ENCODE results near the gene TNFRSF1B.

TNFRSF1B gene

DNA sequence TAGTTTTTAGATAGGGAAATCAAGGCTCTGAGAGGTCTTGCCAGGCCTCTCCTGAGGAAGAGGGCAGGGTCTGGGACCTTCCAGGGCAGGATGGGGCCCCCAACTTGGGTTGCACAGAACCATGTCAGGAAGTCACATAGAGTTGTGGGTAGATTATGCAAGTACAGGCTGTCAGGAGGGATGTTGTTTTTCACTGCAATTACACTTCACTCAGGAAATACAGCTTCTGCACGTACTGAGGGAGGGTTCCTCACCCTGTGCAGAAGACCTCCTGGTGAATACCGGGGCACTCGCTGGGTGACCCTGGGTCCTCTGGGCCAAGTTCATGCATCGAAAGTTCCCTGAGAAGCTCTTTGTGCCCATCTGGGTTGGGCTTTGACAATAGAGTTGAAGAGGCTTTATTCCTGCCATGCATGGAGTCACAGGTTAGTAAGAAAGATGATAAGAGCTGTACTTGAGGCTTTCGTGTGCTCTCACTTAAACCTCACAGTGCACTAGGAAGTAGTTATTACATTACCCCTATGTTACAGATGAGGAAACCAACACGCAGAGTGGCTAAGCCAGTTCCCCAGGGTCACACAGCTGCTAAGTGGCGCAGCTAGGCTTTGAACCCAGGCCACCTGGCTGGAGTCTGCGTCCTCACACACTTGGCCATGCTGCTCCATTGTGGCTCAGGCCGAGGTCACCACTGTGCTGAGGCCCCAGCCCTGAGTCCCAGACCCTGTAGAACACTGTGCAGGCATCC lies 16.2 kb upstream of the TNFRSF1B start:
- Histone ChIP-seq H3K4me3 (ENCODE audit: severe bottlenecking) (no peak overlapping the region), H3K27ac (ENCODE audit: poor library complexity, severe bottlenecking) (no peak overlapping the region), H3K27me3 (ENCODE audit: insufficient read depth, poor library complexity, severe bottlenecking) (no peaks in the 10 kb centered on the region), H3K36me3 (ENCODE audit: low read depth) (no peaks in the 10 kb centered on the region), H3K9me3 (ENCODE audit: severe bottlenecking) (no peaks in the 10 kb centered on the region), H3K4me1 (ENCODE audit: insufficient read depth, poor library complexity, severe bottlenecking) (no peaks in the 10 kb centered on the region)
- no peak for TF ChIP-seq CTCF (IDR thresholded peaks at IDR 0.05; ENCODE audit: poor library complexity, severe bottlenecking)
- DNase-seq (ENCODE audit: low spot score) (no peak), ATAC-seq (ENCODE audit: low read depth) (no peak)

DNA sequence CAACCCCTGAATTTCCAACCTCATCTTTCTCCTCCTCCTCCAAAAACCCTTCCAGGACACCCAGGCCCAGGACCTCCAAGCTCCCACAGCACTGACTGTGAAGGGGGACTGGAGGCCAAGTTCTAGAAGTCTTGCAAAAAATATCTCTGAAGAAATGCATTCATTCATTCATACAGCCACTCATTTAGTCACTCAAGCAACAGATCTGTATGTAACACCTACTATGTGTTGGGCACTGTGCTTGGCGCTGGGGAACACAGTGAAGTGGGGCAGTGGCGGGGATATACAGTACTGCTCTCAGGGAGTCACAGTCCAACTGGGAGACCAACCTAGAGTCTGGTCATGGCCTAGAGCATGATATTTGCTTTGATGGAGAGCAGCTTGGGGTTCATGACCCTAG lies 15.3 kb upstream of the TNFRSF1B start:
- DNase-seq (ENCODE audit: low spot score) (no peak), ATAC-seq (ENCODE audit: low read depth) (no peak)
- H3K27me3 ChIP-seq (ENCODE audit: insufficient read depth, poor library complexity, severe bottlenecking), result no peaks in the 10 kb centered on the region
- H3K4me3 ChIP-seq (ENCODE audit: severe bottlenecking), result no peak overlapping the region
- no peaks in the 10 kb centered on the region for H3K4me1 ChIP-seq (ENCODE audit: insufficient read depth, poor library complexity, severe bottlenecking)
- TF ChIP-seq CTCF (IDR thresholded peaks at IDR 0.05; ENCODE audit: poor library complexity, severe bottlenecking), result no peak
- H3K36me3 ChIP-seq (ENCODE audit: low read depth), result no peaks in the 10 kb centered on the region
- H3K9me3 ChIP-seq (ENCODE audit: severe bottlenecking), result no peaks in the 10 kb centered on the region
- no peak overlapping the region for H3K27ac ChIP-seq (ENCODE audit: poor library complexity, severe bottlenecking)

GRCh38 chr1:12152113-12152891 lies 14.5 kb upstream of the TNFRSF1B start:
- Histone ChIP-seq H3K4me3 (ENCODE audit: severe bottlenecking) (no peak overlapping the region), H3K4me1 (ENCODE audit: insufficient read depth, poor library complexity, severe bottlenecking) (peaks cover 2% of the 10 kb centered on the region), H3K27me3 (ENCODE audit: insufficient read depth, poor library complexity, severe bottlenecking) (no peaks in the 10 kb centered on the region), H3K27ac (ENCODE audit: poor library complexity, severe bottlenecking) (no peak overlapping the region), H3K9me3 (ENCODE audit: severe bottlenecking) (no peaks in the 10 kb centered on the region), H3K36me3 (ENCODE audit: low read depth) (no peaks in the 10 kb centered on the region)
- no peak for TF ChIP-seq CTCF (IDR thresholded peaks at IDR 0.05; ENCODE audit: poor library complexity, severe bottlenecking)
- DNase-seq (ENCODE audit: low spot score) (no peak), ATAC-seq (ENCODE audit: low read depth) (no peak)

DNA sequence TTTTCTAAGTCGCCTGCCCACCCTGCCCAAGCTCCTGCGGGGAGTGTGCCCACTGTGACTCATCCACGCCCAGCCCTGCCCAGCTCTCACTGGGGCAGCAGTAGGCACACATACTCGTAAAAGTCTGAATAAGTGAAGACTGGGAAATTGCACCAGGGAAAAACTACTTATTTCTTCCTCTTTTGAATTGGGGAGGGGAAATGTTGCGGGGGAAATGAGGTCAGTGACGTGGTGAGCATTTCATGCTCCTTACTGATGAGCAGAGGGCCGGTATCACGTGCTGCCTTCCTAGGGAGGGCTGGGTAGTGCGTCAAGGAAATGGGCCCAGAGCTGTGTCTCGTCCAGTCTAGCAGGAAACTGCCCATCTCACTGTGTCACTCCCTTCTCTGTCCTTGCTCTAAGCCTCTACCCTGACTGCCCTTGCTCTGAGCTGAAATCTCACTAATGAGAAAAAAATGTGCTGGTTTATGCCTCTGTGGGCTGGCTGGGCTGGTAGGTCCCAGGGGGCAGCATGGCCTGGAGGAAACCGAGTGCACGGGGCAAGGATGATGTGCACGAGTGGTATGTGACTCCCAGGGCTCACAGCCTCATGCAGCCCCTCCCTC lies 13.5 kb upstream of the TNFRSF1B start:
- Histone ChIP-seq H3K36me3 (ENCODE audit: low read depth) (no peaks in the 10 kb centered on the region), H3K4me1 (ENCODE audit: insufficient read depth, poor library complexity, severe bottlenecking) (peaks cover 9% of the 10 kb centered on the region), H3K27ac (ENCODE audit: poor library complexity, severe bottlenecking) (no peak overlapping the region), H3K9me3 (ENCODE audit: severe bottlenecking) (no peaks in the 10 kb centered on the region), H3K4me3 (ENCODE audit: severe bottlenecking) (no peak overlapping the region), H3K27me3 (ENCODE audit: insufficient read depth, poor library complexity, severe bottlenecking) (no peaks in the 10 kb centered on the region)
- DNase-seq (ENCODE audit: low spot score) (no peak), ATAC-seq (ENCODE audit: low read depth) (peak; percentile 59)
- TF ChIP-seq CTCF (IDR thresholded peaks at IDR 0.05; ENCODE audit: poor library complexity, severe bottlenecking), result no peak

All from RWPE2 (cell line).